Measurements from ENCODE around the gene CUL2.
"Not testable (repeated sequence)": the region's sequence is repeated elsewhere in the genome, so short reads cannot be mapped to it uniquely, and the experiment has no call there.

Gene CUL2

DNA sequence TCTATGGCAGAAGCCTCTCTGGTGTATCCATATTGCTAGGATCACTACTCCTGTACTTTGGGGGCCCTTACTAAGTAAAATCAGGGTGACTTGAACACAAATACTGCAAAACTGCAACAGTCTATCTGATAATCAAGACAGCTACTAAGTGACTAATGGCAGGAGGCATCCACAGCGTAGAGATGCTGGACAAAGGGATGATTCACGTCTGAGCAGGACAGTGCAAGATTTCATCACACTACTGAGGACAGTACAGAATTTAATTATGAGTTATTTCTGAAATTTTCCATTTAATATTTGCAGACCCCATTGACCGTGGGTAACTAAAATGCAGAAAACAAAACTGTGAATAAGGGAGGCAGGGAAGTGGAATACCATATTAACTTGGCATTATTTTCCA, 10.4 kb downstream of the CUL2 start:
- no peak for DNase-seq (ENCODE audit: low spot score)

DNA sequence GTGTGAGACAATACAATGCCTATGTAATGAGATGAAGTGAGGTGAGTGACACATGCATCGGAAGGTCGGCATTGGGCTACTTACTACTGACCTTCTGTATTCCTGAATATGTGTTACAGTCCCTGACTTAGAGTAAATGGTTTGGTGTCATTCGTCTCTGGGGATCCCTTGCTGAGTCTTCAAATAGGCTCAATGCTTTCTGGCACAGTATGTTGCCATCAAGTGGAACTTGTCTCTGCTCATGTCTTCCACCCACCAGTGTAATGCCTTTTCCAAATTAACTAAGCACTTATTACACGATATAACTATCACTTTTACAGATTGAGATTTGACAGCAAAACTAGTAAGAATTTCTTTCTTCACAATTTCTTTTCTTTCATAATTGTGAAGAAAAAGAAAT, 10.9 kb downstream of the CUL2 start:
- DNase-seq (ENCODE audit: low spot score) = no peak

- DNase-seq (ENCODE audit: low spot score) = no peak
These were observed 14.9 kb downstream of the CUL2 start for GRCh38 chr10:35075228-35075627.

- DNase-seq (ENCODE audit: low spot score) = no peak
These were observed 15.9 kb downstream of the CUL2 start for GRCh38 chr10:35074266-35074665.

- DNase-seq (ENCODE audit: low spot score) = no peak
These were observed 19.6 kb downstream of the CUL2 start for GRCh38 chr10:35070521-35070920.

DNA sequence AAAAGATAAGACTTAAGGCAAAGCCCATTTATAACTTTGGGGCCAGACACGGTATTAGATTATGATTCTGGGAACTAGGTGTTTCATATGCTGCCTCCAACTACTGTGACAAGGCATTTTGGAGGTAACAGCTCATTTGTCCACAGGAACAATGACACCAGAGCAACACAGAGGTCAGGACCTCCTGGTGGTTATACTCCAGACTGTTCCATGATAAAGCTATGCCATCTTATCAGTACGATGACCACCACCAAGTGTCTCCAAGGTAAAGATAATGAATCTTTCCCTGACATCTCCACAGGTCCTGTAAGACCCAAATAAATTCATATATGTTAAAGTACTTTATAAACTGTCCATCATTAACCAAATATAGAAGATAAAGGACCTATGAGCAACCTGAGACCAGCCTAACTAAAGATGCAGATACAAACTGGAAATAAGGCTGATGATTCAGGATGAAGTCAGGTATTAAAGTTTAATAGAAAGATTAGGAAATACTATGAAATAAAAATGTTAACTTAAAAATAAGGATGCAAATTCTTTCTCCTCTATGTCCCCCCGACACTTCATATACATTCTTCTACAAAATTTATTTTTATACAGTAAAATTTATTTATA, 26.2 kb downstream of the CUL2 start:
- DNase-seq (ENCODE audit: low spot score) = no peak

DNA sequence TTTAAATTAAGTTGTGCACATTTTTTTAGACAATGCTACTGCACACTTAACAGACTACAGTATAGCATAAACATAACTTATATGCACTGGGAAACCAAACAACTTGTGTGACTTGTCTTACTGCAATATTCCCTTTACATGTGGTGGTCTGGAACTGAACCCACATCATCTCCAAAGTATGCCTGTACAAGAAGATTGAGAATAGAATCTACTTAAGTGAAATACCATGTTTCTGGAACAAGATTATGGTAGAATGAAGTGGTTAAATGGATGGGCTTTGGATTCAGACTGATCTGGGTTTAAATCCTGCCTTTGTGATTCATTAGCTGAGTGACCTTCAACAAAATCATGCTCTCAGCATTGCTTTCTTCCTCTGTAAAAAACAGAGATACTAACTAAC, 30.7 kb downstream of the CUL2 start:
- no peak for DNase-seq (ENCODE audit: low spot score)

GRCh38 chr10:35058686-35059085, 31.5 kb downstream of the CUL2 start:
- DNase-seq (ENCODE audit: low spot score) = no peak

DNA sequence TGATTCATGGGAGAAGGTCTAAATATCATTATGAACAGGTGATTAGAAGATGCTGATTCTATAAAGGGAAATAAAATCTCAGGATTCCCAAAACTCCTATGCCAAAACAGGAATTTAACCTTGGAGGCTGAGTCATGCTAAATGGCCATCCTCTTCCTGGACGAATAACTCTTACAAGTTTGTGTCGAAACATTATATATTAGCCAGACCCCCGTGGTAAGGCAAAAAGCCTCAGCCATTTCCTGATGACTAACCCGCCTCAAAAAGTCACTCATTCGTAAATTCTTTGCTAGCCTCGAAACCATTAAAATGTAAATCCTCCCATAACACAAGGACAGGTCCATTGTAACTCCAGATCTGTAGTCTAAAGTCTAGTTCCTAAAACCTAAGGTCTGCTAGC, 32.0 kb downstream of the CUL2 start:
- DNase-seq (ENCODE audit: low spot score) = no peak

- no peak for DNase-seq (ENCODE audit: low spot score)
These were observed 33.5 kb downstream of the CUL2 start for GRCh38 chr10:35056686-35057085.

DNA sequence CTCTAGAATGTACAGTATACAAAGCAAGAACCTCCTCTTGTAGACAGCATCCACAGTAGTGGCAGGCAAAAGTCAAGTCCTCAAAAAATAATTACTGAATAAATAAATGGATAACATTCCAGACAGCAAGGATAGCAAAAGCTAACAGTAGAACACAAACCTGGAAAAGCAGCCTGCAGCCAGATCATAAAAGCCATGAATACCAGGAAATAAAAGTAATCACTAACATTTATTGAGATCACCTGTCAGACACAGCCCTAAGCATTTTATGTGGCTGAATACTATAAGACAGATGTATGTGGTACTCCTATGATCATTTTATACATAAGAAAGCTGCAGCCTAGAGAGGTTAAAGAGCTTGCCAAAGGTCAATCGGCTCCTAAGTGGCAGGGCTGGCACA, 34.0 kb downstream of the CUL2 start:
- DNase-seq (ENCODE audit: low spot score) = no peak

DNA sequence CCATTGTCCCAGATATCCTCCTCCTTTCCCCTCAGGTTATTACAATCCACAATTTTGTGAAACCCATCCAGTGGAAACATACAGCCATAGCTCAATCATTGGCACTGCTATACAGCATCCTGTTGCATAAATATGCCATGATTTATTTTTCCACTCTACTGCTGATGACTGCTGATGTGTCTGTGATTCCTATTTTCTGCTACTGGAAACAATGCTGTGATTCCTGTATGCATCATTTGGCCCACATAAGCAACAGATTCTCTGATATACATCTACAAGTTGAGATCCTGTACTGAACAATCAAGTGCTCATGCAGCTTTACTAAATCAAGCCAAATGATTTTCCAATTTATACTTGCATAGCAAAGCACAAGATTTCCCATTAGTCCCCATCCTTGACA, 39.6 kb downstream of the CUL2 start:
- no peak for DNase-seq (ENCODE audit: low spot score)

GRCh38 chr10:35046074-35046473, 44.1 kb downstream of the CUL2 start:
- DNase-seq (ENCODE audit: low spot score) = no peak

- not testable (repeated sequence) for DNase-seq (ENCODE audit: low spot score)
These were observed 44.9 kb downstream of the CUL2 start for GRCh38 chr10:35045275-35045674.

GRCh38 chr10:35043796-35044344, 46.3 kb downstream of the CUL2 start:
- no peak for DNase-seq (ENCODE audit: low spot score)

DNA sequence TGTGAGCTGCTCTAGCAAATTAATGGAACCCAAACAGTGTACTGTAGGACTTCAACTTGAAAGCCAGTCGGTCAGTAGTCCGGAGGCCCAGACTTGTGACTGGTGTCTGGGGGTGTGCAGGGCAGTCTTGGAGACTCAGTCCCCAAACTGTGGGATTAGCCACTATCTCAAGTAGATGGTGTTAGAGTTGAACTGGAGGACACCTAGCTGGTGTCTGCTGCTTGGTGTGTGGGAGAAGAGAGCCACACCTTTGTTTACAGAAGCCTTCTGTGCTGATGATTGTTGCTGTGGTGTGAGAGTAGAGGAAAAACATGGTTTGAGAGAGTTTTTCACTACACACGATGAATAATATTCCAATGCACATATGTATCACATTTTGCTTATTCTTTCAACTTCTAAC, 47.4 kb downstream of the CUL2 start:
- no peak for DNase-seq (ENCODE audit: low spot score)

- DNase-seq (ENCODE audit: low spot score) = no peak
These were observed 48.6 kb downstream of the CUL2 start for GRCh38 chr10:35041502-35041879.

DNA sequence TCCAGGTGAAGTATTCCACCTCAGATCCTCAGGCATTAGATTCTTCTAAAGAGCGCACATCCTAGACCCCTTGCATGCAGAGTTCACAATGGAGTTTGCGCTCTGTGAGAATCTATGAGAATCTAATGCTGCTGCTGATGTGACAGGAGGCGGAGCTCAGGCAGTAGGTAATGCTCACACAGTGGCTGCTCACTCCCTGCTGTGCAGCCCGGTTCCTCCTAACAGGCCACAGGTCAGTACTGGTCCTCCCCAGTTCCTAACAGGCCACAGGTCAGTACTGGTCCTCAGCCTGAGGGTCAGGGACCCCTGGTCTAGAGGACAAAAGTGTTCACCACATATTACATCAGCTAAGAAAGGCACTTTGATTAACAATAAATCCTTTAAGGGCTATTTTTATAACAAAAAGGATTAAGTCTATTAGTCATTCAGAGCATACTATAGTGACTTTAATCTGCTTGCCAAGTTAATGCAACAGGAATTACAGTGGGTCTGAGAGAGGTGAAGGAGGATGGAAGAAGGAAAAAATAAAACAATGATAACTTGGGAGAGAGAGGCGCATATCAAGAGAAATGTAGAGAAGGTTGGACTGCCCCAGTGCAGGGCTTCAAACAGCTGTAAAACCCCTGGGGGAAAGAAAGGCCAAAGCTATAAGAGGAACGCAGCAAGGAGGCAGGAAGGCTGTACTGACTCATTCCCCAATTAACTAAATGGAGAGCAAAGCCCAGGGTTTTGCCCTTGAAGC, 49.2 kb downstream of the CUL2 start:
- no peak for DNase-seq (ENCODE audit: low spot score)

- DNase-seq (ENCODE audit: low spot score) = no peak
These were observed 53.0 kb downstream of the CUL2 start for GRCh38 chr10:35037104-35037503.

- DNase-seq (ENCODE audit: low spot score) = no peak
These were observed 54.5 kb downstream of the CUL2 start for GRCh38 chr10:35035606-35036005.

DNA sequence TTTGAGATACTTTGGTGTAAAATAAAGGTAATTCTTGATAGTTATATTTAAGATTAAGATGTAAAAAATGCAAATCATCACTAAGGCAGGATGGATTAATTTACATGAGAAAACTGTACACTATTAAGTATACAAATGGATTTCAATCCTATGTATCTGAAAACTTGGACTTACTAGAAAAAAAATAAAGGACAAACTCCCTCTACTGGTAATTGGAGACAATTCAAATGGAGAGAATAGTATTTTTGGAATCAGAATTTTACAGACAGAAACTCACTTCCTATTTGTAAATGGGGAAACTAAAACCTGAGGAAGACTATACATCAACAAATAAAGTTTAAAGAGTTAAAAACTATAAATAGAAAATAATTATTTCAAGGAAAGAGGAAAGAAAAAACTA, 62.6 kb downstream of the CUL2 start:
- DNase-seq (ENCODE audit: low spot score) = no peak

DNA sequence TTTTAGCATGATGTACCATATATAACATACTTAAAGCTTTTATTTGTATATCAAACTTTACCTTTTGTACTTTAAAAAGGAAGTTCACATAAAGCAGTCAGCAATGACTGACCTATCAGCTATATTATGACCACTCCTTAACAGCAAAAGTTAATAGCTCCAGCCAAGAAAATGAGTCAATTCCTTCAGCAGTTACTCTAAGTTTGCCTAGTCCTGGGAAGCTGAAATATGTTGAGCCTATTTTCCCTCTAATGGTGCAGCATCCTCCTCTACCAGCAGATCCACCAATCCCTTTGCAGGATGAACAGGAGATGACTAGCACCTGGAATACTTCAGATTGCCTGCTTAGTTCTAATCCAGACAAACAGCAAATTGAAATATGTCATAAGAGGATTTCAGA, 64.2 kb downstream of the CUL2 start:
- no peak for DNase-seq (ENCODE audit: low spot score)

DNA sequence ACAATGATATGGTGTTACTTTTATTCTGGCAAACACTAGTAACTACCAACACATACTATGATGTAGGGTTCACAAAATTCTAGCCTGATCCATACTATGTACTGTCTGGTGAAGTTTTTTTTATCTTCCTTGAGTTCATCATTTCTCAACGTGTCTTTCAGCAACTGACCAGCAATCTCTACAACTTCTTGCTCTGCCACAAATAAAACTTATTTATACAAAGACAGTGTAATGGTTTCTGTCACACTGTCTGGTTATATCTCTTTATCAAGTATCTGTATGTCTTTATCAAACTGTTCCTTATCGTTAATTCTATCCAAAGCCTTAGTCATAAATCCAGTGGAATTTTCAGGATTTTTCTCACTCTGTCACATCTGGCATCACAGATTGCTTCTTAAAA, 69.7 kb downstream of the CUL2 start:
- DNase-seq (ENCODE audit: low spot score) = no peak

All from HuH-7.5 (cell line).